RPMI8226 (cell line): ENCODE data around the gene LRRC74B.
"Not testable (repeated sequence)": the region's sequence is repeated elsewhere in the genome, so short reads cannot be mapped to it uniquely, and the experiment has no call there.

Experiments used
- DNase-seq: peaks from one replicate; pipeline ENCODE4 v3.0.0-alpha.2; 2015

LRRC74B gene

DNA sequence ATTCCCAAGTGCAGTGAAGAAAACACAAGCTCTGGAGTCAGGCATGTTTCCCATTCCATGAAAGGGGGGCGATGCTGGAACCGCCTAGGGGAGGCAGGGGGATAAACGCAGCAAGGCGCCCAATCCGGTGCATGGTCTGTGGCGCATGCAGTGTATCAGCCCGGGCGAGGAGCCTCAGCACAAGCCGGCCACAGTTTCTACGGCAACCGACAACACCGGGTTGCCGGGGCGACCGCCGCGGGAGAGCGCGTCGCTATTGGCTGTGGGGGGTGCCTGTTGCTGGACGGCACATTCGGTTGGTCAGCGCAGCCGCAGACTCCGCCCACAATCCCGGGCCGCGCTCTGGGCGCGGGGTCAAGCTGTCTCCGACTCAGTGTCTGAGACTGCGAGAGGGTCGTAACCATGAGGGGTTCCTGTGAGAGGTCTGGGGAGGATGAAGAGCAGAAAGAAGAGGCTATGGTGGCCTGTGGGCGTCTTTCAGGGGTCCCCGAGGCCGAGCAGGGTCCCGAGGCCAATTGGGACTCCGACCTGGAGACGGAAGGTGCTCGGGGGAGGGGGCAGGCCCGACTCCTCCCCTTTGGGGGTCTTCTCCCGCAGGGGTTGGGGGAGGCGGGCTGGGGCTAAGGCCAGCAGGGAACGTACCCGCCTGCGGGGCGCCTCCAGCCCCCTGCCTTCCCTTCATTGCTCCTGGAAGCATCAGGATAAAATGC, at the start of gene LRRC74B:
Gene LRRC74B (plus strand): TSS at position 362 of the 710 bp plus-strand sequence. CDS start 41 bp downstream, at position 403.
- DNase-seq, result peak; percentile 73

DNA sequence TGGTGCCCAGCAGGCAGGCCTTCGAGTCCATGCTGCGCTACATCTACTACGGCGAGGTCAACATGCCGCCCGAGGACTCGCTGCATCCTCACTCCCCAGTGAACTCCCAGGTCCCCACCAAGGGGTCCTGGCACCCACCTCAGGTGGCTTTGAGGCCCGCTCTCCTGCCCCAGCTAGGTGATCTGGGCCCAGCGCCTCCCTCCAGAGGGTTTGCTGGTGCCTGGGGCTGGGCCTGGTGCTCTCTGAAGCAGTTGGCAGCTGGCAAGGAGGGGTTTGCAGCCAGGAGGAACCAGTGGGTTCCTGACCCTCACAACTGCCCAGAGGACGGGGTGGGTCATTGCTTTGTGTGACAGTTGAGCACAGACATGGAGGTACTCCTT, 49.7 kb upstream of the LRRC74B start:
- DNase-seq, result no peak

GRCh38 chr22:20996598-20997535, 48.9 kb upstream of the LRRC74B start:
- no peak for DNase-seq

GRCh38 chr22:20997536-20998257, 48.0 kb upstream of the LRRC74B start:
- no peak for DNase-seq

- DNase-seq, result no peak
Observed at GRCh38 chr22:20998411-20999336, 47.1 kb upstream of the LRRC74B start.

DNA sequence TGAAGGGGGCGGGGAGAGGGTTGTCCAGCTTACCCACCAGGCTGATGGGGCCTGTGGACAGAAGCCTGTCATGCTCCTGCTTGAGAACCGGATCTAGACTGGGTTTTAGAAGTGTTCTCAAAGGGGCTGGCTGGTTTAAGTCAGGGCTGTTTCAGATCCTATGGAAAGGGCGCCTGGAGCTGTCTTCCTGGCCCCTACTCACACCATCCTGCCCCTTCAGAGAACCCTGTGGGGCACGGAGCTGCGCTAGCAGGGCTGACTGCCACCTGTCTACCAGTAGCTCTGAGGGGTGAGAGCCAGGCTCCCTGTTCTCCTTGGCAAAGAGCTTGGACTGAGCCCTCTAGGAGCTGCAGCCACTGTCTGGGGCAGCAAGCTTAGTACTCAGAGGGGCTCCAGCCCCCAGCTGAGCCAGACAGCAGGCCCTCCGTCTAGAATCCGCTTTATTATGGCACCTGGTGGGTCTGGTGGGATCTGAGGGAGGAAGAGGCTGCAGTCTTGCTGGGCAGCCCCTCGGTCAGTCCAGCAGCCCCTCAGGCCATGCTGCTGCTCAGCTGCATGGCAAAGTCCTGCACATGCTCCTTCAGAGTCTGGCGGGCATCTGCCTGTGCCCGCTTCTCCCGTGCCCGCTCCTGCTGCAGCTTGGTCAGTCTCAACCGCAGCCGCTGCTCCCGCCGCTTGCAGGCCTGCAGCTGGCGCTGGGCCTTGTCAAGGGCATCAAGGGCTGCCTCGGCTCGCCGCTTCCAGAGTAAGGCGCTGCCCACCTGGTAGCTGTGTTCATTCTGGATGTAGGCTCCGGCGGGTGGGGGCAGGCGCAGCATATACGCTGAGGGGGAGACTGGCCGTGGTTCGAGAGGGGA, 46.2 kb upstream of the LRRC74B start:
- DNase-seq, result no peak

DNA sequence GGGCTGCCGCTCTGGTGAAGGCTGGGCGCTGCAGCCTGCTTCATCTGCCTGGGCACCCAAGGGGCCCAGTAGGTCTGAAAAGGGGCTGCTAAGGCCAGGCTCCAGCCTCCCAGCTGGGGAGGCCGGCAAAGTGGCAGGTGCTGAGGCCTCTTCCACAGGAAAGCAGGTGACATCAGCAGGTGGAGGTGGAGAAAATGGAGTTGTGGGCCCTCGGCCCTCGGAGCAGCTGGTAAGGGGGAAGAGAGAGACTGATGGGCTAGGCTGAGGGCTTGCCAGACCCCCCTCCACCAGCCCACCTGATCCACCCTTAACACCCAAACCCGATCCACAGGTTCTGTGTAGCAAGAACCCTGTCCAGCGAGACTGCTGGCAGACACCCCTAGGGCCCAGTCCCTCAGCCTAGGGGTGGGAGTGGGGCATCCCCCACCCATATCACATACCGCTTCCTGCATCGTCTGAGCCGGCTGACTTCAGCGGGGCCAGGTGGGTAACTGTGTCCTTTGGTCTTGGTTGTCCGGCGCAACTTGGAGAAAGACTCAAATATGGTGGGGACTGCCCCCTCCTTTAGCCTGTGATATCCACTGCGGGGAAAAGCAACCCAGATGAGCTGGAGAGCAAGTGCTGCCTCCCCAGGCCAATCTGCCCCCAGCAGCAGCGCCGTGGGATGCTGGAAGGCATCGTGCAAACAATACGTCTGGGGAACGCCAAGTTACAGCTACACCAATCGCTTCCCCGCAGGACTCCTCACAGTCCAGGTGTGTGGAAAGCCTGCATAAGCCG, 45.3 kb upstream of the LRRC74B start:
- no peak for DNase-seq

DNA sequence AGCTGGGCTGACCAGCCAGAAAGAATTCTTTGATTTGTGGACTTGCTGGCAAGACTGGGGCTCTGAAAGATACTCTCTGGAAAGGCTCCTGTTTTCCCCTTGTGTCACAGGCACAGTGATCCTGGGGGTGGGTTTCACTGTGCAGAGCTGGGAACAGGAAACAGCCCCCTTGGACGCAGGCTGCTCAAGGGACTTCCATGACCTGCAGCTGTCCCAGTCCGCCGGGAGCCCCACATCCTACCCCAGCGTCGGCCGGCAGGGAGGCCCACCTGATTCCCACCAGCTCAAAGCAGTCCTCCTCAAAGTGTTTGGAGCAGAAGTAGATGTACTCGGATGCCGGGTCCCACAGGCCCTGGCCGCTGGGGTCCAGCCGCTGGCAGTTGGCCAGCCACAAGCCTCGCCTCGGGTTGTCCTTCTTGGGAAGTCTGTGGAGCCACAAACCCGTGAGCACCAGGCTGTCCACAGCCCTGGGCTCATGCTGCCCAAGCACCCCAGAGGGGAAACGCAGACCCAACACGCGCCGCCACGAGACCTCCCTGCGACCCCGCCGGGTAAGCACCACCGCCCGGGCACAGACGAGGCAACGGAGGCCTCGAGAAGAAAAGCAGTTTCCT, 44.7 kb upstream of the LRRC74B start:
- no peak for DNase-seq

DNA sequence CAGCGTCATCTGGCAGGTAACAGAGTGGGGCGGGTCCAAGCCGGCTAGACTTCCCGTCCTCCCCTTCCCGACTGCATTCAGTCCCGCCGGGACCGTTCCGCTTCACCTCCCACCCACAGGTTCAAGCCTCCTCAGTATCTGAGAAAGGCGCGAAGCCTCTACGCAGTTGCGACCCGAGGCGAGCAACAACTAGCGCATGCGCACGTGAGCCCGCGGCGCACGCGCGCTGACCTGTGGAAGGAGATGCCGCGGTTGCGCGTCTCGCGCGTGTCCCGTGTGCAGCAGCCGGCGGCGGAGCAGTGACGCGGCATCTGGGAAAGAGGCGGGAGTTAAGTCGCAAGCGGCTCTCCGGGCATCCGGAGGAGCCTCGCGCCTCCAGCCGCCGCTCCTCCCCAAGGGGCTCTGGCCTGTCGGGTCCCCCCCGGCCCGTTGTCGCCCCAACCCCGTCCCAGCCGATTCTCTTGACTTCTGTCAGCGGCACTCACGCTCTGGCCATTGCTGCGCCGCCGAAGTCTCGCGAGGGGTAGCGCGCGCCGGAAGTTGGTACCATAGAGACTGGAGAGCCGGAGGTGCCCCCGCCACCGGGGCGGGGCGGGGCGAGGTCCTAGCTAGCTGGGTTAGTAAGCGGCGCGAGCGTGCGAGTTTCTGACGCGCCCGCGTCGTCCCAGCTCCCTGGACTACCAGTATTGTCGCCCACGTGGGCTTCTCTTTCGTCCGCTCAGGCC, 44.0 kb upstream of the LRRC74B start, which contains the start of gene THAP7:
Gene THAP7 (minus strand): TSS at position 518 of the 725 bp plus-strand sequence. CDS start 207 bp downstream, at position 311.
- peak; percentile 88 for DNase-seq

DNA sequence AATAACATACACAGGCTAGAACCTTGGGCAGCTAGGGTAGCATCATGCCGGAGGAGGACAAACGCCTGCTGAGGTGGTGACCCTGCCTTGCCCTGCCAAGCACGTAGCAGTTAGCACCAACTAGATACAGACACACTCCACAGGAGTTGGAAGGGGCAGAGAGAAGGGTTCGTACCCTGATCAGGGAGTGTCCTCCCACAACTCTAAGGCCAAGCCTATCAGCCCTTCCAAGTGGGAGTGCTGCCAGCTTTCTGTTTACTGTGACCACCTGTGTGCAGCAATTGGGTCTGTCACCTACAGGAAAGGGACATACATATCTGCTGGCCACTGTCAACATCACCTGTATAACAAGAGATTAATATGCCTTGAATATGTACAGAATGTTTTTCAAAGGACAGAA, 42.0 kb upstream of the LRRC74B start:
- DNase-seq, result no peak

DNA sequence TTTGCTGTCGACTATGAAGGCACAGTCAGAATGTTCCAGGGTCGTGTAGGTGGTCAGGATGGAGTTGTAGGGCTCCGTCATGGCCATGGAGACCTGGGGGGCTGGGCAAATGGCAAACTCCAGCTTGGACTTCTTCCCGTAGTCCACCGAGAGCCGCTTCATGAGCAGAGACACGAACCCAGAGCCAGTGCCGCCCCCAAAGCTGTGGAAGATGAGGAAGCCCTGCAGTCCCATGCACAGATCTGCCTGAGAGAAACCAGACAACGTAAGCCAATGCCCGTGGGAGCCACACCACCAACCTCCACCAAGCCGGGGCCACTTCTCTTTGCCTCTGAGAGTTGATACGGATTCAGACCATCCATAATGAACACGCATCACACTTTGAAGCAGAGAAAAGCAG, 36.5 kb upstream of the LRRC74B start:
- DNase-seq, result not testable (repeated sequence)

DNA sequence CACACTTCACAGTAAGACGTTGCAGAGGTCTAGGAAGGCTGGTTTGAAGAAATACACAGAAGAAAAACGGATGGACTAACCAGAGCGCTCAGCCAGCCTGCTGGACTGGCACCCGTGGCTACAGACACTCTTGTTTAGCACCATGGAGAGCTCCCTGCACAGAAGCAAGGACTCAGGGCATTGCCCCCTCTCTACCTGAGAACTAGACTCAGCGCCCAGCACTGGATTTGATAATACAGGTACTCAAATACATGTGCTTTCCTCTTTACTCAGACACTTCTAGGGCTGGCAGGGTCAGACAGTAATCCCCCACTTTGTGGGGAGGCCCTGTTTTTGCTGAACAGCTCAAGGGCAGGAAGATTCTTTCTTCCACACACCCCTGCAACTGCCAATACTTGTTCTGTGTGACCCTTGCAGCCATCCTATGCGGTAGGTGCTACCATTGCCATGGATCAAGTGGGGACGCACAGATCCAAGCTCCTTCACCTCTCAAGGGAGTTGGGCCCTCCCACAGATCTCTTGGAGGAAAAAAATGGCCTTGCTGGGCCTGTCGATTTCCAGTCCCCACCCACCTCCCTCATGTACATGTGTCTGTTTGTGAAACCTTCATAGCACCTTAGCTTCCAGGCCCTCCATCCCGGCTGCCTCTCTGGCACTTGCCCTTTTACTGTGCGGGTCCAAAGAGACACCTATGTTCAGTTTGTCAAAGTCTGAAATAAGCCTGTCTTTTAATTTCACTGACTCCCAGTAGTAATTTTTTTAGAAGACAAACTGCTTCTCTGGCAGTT, 35.9 kb upstream of the LRRC74B start:
- peak; percentile 62 for DNase-seq

- DNase-seq, result no peak
Observed at GRCh38 chr22:21010426-21011113, 35.2 kb upstream of the LRRC74B start.

DNA sequence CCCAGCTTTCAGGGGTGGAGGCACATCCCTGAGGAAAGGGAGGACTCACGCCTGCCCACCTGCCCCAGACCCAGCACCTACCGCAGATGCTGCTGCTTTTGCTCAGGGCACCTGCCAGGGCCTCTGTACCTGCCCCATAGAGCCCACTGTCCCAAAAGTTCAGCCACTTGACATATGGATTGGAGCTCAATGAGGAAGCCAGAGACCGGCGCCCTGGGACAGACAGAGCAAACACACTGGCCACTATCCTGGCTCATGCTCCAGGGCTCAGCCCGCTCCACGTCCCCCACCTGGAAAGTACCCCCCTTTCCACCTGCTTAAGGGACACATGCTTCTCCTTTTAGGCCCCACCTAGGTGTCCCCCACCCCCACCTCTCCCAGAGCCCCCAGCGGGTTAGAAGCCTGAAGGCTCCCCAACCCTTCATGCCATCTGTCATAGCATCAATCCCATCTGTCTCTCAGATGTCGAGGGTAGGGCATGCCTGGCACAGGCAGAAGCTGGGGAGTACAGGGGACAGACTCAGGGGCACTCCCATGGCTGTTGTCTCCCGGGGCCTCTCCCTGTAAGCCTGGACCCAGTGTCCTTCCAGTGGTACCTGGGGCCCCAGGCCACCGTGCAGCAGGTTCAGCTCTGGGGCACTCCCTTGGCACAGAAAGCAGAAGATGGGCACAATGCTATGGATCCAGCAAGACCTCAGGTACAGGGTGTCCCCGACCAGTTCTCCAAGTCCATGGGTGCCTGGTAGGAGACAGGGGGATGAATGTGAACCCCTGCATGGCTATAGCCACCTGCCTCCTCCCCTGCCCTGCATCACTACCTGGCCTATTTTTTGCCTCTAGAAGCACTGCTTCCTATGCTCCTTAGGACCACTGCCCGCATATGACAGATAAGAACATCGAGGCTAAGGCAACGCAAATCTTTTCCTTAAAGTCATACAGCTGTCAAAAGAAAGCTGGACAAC, 33.0 kb upstream of the LRRC74B start:
- no peak for DNase-seq

DNA sequence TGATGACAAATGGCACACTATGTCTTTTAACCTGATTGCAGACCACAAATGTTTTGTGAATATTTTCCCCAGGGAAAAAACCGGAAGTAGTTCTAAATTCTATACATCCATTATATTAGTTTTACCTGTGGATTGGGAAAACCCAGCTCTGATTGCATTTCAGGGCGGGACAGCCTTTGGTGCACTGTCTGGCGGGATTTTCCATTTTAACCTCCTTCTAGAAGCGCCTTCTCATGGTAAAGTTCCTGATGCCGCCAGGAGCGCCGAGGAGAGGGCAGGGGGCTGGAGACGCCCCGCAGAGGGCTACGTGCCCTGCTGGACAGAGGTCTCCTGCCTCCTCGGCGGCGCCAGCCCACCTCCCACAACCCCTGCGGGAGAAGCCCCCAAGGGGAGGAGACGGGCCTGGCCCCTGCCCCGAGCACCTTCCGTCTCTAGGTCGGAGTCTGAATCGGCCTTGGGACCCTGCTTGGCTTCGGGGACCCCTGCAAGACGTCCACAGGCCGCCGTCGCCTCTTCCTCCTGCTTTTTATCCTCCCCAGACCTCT, 32.0 kb upstream of the LRRC74B start:
- no peak for DNase-seq

DNA sequence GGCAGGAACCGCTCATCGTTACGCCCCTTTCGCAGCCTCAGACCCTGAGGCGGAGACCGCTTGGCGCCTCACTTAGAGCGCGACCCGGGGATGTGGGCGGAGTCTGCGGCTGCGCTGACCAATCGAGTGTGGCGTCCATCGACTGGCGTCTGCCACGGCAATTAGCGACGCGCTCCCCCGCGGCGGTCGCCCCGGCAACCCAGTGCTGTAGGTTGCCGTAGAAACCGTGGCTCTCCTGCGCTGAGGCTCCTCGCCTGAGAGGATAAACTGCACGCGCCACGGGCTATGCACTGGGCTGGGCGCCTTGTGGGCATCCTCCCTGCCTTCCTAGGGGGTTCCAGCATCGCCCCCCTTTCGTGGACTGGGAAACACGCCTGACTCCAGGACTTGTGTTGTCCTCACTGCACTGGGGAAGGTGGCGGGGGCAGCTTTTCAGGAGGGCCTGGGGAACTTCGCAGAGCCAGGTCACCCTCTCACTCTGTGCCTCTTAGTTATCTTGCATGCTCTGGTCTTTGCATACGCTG, 31.5 kb upstream of the LRRC74B start:
- peak; percentile 77 for DNase-seq
